Thymus (tissue), 2 donors: ENCODE results near the gene RNF113A. TPM values are rescaled to one million over a fixed set of nuclear protein-coding genes. Genes with fewer than 3 reads are reported as not detected.

Source experiments
- polyA plus RNA-seq: library from polyadenylated mRNA; stranded (reverse); fragments of 200-250 nt; gene quantifications from one replicate; pipeline ENCODE4 v1.2.3, GENCODE V29; 2013
- total RNA-seq: library from RNA; stranded (reverse); fragments of 120-200 nt; gene quantifications from one replicate; pipeline ENCODE4 v1.2.4, GENCODE V29; 2013
- donor health status: healthy.

Gene RNF113A
- total and polyA plus RNA-seq, 2 donors = 28.6 to 34.3 TPM

Other genes with a start within 250 kb of the RNF113A start
- 223 TPM for gene SEPTIN6, start 178.6 kb downstream of the RNF113A start, total RNA-seq
- gene SEPTIN6, start 178.6 kb downstream of the RNF113A start, polyA plus RNA-seq = 53.1 TPM
- 1.8 TPM for gene SOWAHD, start 113.1 kb downstream of the RNF113A start, total RNA-seq
- gene SOWAHD, start 113.1 kb downstream of the RNF113A start, polyA plus RNA-seq = 1.6 TPM
- gene RPL39, start 80.1 kb downstream of the RNF113A start, total RNA-seq = 5,508 TPM
- gene RPL39, start 80.1 kb downstream of the RNF113A start, polyA plus RNA-seq = 11,737 TPM
- gene UPF3B, start 18.8 kb downstream of the RNF113A start, total RNA-seq = 5.0 TPM
- 13.7 TPM for gene UPF3B, start 18.8 kb downstream of the RNF113A start, polyA plus RNA-seq
- 208 TPM for gene NDUFA1, start 99 bp upstream of the RNF113A start, total RNA-seq
- 120 TPM for gene NDUFA1, start 99 bp upstream of the RNF113A start, polyA plus RNA-seq
- gene AKAP14, start 24.2 kb upstream of the RNF113A start, total RNA-seq = 0.09 TPM
- gene AKAP14, start 24.2 kb upstream of the RNF113A start, polyA plus RNA-seq = 0.34 TPM
- 6.0 TPM for gene NKAP, start 72.0 kb upstream of the RNF113A start, total RNA-seq
- 12.0 TPM for gene NKAP, start 72.0 kb upstream of the RNF113A start, polyA plus RNA-seq
- 0.05 TPM for gene RHOXF2B, start 206.0 kb upstream of the RNF113A start, total RNA-seq
- not detected for gene RHOXF2B, start 206.0 kb upstream of the RNF113A start, polyA plus RNA-seq
- gene RHOXF1, start 244.2 kb upstream of the RNF113A start, total RNA-seq = 0.42 TPM
- 0.39 TPM for gene RHOXF1, start 244.2 kb upstream of the RNF113A start, polyA plus RNA-seq